GM23338 (cell line): Measurements from ENCODE around the gene TRAF3. TPM values are rescaled to one million over a fixed set of nuclear protein-coding genes. Genes with fewer than 3 reads are reported as not detected.

Experiments used
- CREB1 ChIP-seq: fragments of 250-450 bp; sonication (Bioruptor Pico); IDR thresholded peaks from 2 replicates; pipeline ENCODE4 v1.5.0; 2020; ENCODE audit warnings: low read depth, mild to moderate bottlenecking, moderate library complexity
- NANOG ChIP-seq: IDR thresholded peaks from 2 replicates; pipeline ENCODE4 v1.6.1; 2016; ENCODE audit warnings: antibody characterized with exemption, borderline replicate concordance
- STAT1 ChIP-seq: IDR thresholded peaks from one replicate; pipeline ENCODE4 v1.6.1; 2016; ENCODE audit warnings: antibody characterized with exemption; ENCODE audit not compliant: unreplicated experiment
- polyA plus RNA-seq: library from polyadenylated mRNA; unstranded; fragments of >200 nt; fragmentation: Nextera tagmentation; extraction: Ambion mirVana; gene quantifications from 2 replicates; pipeline ENCODE4 v1.2.1, GENCODE V29; 2016
- total RNA-seq: library from RNA; depleted of rRNA; stranded (reverse); fragments of >200 nt; shearing (Covaris generic); gene quantifications from 2 replicates; pipeline ENCODE4 v1.2.3, GENCODE V29; 2014
- TF ChIP-seq, protein P1 (sequence below): IDR thresholded peaks from one replicate; pipeline ENCODE4 v1.6.1; 2018; ENCODE audit warnings: antibody characterized with exemption; ENCODE audit not compliant: unreplicated experiment
- TF ChIP-seq, protein P2 (sequence below): fragments of 250-450 bp; sonication (Bioruptor Pico); IDR thresholded peaks from 2 replicates; pipeline ENCODE4 v1.5.0; 2020; ENCODE audit warnings: mild to moderate bottlenecking, moderate library complexity
- TF ChIP-seq, protein P3 (sequence below), 2 experiments: fragments of 200-600 bp in 1 of 2; sonication (generic) in 1 of 2; conservative IDR thresholded peaks; 2 replicates each; pipeline versions ENCODE4 v1.5.1 to v1.6.1; 2016 to 2017; ENCODE audit warnings: antibody characterized with exemption in 2 of 2, low read depth in 2 of 2, mild to moderate bottlenecking in 2 of 2, moderate library complexity in 1 of 2

TRAF3 gene
- total and polyA plus RNA-seq, 2 experiments from 2014 or later: 3.7 to 9.3 TPM

DNA sequence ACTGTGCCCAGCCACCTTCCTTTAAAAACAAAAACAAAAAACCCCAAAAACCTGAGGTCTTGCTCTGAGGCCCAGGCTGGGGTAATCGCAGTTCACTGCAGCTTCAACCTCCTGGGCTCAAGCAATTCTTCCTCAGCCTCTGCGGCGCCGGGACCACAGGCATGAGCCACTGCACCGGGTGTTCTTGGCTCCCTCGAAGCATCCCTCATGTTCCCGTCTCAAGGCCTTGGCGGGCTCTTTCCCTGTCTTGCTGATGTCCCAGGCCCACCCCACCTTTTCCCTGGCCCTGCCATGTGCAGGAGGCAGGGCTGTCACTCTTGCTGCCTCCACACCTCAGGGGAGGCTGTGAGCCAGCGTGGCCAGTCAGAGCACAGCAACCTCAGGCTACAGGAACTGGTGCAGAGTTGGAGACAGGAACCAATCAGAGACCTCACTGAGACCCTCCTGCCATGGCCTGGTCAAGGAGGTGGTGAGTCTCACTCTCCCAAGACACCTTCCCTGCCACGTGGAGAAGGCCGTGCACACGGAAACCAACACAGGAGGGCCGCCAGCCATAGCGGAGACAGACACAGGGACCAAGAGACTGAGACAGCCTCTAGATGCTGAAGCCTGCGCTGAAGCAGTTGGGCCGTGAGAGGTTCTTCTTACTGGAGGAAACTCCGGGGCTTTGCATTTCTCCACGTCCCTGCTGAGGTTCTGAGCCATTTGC lies 139.3 kb downstream of the TRAF3 start (continued):
- TF ChIP-seq, protein P1, sequence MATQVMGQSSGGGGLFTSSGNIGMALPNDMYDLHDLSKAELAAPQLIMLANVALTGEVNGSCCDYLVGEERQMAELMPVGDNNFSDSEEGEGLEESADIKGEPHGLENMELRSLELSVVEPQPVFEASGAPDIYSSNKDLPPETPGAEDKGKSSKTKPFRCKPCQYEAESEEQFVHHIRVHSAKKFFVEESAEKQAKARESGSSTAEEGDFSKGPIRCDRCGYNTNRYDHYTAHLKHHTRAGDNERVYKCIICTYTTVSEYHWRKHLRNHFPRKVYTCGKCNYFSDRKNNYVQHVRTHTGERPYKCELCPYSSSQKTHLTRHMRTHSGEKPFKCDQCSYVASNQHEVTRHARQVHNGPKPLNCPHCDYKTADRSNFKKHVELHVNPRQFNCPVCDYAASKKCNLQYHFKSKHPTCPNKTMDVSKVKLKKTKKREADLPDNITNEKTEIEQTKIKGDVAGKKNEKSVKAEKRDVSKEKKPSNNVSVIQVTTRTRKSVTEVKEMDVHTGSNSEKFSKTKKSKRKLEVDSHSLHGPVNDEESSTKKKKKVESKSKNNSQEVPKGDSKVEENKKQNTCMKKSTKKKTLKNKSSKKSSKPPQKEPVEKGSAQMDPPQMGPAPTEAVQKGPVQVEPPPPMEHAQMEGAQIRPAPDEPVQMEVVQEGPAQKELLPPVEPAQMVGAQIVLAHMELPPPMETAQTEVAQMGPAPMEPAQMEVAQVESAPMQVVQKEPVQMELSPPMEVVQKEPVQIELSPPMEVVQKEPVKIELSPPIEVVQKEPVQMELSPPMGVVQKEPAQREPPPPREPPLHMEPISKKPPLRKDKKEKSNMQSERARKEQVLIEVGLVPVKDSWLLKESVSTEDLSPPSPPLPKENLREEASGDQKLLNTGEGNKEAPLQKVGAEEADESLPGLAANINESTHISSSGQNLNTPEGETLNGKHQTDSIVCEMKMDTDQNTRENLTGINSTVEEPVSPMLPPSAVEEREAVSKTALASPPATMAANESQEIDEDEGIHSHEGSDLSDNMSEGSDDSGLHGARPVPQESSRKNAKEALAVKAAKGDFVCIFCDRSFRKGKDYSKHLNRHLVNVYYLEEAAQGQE: no peak
- TF ChIP-seq, protein P2, sequence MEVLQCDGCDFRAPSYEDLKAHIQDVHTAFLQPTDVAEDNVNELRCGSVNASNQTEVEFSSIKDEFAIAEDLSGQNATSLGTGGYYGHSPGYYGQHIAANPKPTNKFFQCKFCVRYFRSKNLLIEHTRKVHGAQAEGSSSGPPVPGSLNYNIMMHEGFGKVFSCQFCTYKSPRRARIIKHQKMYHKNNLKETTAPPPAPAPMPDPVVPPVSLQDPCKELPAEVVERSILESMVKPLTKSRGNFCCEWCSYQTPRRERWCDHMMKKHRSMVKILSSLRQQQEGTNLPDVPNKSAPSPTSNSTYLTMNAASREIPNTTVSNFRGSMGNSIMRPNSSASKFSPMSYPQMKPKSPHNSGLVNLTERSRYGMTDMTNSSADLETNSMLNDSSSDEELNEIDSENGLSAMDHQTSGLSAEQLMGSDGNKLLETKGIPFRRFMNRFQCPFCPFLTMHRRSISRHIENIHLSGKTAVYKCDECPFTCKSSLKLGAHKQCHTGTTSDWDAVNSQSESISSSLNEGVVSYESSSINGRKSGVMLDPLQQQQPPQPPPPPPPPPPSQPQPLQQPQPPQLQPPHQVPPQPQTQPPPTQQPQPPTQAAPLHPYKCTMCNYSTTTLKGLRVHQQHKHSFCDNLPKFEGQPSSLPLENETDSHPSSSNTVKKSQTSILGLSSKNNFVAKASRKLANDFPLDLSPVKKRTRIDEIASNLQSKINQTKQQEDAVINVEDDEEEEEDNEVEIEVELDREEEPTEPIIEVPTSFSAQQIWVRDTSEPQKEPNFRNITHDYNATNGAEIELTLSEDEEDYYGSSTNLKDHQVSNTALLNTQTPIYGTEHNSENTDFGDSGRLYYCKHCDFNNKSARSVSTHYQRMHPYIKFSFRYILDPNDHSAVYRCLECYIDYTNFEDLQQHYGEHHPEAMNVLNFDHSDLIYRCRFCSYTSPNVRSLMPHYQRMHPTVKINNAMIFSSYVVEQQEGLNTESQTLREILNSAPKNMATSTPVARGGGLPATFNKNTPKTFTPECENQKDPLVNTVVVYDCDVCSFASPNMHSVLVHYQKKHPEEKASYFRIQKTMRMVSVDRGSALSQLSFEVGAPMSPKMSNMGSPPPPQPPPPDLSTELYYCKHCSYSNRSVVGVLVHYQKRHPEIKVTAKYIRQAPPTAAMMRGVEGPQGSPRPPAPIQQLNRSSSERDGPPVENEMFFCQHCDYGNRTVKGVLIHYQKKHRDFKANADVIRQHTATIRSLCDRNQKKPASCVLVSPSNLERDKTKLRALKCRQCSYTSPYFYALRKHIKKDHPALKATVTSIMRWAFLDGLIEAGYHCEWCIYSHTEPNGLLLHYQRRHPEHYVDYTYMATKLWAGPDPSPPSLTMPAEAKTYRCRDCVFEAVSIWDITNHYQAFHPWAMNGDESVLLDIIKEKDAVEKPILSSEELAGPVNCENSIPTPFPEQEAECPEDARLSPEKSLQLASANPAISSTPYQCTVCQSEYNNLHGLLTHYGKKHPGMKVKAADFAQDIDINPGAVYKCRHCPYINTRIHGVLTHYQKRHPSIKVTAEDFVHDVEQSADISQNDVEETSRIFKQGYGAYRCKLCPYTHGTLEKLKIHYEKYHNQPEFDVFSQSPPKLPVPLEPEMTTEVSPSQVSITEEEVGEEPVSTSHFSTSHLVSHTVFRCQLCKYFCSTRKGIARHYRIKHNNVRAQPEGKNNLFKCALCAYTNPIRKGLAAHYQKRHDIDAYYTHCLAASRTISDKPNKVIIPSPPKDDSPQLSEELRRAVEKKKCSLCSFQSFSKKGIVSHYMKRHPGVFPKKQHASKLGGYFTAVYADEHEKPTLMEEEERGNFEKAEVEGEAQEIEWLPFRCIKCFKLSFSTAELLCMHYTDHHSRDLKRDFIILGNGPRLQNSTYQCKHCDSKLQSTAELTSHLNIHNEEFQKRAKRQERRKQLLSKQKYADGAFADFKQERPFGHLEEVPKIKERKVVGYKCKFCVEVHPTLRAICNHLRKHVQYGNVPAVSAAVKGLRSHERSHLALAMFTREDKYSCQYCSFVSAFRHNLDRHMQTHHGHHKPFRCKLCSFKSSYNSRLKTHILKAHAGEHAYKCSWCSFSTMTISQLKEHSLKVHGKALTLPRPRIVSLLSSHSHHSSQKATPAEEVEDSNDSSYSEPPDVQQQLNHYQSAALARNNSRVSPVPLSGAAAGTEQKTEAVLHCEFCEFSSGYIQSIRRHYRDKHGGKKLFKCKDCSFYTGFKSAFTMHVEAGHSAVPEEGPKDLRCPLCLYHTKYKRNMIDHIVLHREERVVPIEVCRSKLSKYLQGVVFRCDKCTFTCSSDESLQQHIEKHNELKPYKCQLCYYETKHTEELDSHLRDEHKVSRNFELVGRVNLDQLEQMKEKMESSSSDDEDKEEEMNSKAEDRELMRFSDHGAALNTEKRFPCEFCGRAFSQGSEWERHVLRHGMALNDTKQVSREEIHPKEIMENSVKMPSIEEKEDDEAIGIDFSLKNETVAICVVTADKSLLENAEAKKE (CRISPR knock-in tag): no peak
- TF ChIP-seq CREB1 (no peak), NANOG (no peak), STAT1 (no peak)
- TF ChIP-seq, protein P3, sequence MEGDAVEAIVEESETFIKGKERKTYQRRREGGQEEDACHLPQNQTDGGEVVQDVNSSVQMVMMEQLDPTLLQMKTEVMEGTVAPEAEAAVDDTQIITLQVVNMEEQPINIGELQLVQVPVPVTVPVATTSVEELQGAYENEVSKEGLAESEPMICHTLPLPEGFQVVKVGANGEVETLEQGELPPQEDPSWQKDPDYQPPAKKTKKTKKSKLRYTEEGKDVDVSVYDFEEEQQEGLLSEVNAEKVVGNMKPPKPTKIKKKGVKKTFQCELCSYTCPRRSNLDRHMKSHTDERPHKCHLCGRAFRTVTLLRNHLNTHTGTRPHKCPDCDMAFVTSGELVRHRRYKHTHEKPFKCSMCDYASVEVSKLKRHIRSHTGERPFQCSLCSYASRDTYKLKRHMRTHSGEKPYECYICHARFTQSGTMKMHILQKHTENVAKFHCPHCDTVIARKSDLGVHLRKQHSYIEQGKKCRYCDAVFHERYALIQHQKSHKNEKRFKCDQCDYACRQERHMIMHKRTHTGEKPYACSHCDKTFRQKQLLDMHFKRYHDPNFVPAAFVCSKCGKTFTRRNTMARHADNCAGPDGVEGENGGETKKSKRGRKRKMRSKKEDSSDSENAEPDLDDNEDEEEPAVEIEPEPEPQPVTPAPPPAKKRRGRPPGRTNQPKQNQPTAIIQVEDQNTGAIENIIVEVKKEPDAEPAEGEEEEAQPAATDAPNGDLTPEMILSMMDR (conservative IDR thresholded peaks at IDR 0.05; ENCODE audit: low read depth in 2 of 2): no peak
